22Rv1 (cell line): ENCODE data around the gene TNRC6B.

ENCODE experiments used
- H3K27ac ChIP-seq: fragments of 450-650 bp; 2 replicates; pipeline ENCODE4 v1.5.1; 2017
- ZFX ChIP-seq: fragments of 450-650 bp; IDR thresholded peaks from 2 replicates; pipeline ENCODE4 v1.6.1; 2017; ENCODE audit warnings: antibody characterized with exemption, borderline replicate concordance
- TF ChIP-seq, protein P1 (sequence below): fragments of 450-650 bp; IDR thresholded peaks from 2 replicates; pipeline ENCODE4 v1.5.1; 2017; ENCODE audit warnings: mild to moderate bottlenecking

TNRC6B gene

DNA sequence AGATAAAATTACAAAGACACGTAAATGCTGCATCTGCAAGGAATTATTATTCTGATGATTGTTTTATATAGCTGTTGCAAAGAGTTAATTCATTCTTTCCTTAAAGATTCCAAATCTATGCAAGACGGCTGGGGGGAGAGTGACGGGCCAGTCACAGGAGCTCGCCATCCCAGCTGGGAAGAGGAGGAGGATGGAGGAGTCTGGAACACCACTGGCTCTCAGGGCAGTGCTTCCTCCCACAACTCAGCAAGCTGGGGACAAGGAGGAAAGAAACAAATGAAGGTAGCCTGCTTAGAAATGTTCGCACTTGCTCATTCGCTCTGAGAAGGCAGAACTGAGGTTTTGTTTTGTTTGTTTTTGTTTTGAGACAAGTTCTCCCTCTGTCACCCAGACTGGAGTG, 95.6 kb downstream of the TNRC6B start:
- TF ChIP-seq ZFX = no peak
- TF ChIP-seq, protein P1, sequence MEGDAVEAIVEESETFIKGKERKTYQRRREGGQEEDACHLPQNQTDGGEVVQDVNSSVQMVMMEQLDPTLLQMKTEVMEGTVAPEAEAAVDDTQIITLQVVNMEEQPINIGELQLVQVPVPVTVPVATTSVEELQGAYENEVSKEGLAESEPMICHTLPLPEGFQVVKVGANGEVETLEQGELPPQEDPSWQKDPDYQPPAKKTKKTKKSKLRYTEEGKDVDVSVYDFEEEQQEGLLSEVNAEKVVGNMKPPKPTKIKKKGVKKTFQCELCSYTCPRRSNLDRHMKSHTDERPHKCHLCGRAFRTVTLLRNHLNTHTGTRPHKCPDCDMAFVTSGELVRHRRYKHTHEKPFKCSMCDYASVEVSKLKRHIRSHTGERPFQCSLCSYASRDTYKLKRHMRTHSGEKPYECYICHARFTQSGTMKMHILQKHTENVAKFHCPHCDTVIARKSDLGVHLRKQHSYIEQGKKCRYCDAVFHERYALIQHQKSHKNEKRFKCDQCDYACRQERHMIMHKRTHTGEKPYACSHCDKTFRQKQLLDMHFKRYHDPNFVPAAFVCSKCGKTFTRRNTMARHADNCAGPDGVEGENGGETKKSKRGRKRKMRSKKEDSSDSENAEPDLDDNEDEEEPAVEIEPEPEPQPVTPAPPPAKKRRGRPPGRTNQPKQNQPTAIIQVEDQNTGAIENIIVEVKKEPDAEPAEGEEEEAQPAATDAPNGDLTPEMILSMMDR = no peak
- no peak overlapping the region for H3K27ac ChIP-seq

DNA sequence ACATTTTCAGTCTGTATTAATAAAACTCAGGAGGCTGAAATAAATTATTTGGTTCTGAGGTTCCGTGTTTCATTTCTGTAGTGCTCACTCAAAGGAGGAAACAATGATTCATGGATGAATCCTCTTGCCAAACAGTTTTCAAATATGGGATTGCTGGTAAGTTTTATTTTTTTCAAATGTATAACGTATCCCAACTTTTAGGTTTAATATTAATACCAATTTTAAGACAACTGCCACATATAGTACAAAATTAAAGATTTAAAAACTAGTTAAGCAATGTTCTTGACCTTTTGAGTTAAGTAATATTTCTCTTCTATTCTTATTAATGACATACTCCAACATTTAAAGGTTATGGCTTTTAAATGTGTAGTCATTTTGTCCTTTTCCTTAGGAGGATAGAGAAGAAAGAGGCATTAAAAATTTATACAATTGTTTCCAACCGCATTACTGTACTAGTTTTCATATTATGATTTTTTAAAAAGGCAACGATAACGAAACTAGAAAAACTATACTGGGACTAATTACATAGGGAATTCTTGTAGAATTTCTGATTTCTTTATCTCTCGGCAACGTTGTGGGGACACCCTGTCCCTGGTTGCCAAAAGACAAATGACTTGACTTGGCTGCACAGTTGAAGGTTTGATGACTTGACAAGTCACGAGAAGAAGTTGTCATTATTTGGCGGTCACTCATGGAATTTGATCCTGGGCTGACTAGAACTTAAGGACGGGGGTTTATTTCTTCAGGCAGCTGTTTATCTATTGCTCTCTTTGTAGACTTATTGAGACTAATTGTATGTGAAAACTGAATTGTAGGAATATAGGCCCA, 99.5 kb downstream of the TNRC6B start:
- H3K27ac ChIP-seq = peak overlapping the region; percentile 27; the same call in 1 of the 2 replicates

DNA sequence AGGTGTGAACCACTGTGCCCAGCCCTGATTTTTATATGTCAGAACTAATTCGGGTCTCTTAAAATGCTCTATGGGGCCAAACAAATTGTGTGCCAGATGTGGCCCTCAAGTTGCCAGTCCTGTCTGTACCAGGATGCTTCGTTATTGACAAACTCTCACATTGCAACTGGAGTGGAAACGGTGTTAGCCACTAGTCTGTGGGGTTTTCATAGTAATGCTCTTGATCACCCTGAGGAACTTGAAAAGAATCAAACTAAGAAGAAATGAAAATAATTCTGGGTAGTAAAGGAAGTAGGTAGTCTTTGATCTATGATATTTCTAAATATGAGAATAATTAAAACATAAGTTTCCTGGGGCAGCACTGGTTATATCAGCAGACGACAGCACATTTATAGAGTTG, 101.3 kb downstream of the TNRC6B start:
- H3K27ac ChIP-seq = no peak overlapping the region
- TF ChIP-seq, protein P1 = no peak
- no peak for TF ChIP-seq ZFX

More for the DNA sequence above, 99.5 kb downstream of the TNRC6B start:
- TF ChIP-seq, protein P1 = no peak
- TF ChIP-seq ZFX = no peak

DNA sequence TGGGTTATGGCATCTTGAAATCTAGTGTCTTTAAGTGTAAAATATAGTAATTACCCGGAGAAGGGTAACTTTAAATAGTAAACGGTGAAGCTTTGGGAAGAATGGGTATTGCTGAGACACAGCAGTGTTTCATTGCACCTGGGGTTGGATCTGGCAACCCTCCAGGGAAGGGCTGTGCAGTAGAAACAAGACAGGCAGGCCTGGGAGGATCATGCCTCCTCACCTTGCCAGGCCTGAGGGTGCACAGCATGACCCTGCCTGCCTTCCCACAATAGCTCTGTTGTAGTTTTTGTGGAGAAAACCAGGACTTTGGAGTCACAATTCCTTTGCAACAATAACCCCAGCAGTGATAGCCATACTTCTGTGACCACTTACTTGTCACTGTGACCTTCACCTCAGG, 104.0 kb downstream of the TNRC6B start:
- H3K27ac ChIP-seq = no peak overlapping the region
- TF ChIP-seq, protein P1 = no peak
- no peak for TF ChIP-seq ZFX

DNA sequence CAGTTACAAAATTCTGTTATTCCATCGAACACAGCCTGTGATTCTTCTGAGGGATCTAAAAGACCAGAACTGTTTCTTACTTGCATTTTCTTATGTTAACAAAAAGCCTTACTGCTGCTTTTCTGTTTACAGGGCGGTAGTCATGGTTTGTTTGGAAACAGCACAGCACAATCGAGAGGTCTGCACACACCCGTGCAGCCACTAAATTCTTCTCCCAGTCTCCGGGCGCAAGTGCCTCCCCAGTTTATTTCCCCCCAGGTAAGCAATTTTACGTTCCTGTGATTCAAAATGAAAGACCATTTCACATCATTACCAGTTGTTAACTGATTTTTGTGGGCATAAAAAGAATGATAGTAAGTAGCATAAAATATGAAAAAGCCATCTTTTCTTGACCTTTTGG, 107.8 kb downstream of the TNRC6B start:
- TF ChIP-seq ZFX = no peak
- TF ChIP-seq, protein P1 = no peak
- H3K27ac ChIP-seq = no peak overlapping the region

DNA sequence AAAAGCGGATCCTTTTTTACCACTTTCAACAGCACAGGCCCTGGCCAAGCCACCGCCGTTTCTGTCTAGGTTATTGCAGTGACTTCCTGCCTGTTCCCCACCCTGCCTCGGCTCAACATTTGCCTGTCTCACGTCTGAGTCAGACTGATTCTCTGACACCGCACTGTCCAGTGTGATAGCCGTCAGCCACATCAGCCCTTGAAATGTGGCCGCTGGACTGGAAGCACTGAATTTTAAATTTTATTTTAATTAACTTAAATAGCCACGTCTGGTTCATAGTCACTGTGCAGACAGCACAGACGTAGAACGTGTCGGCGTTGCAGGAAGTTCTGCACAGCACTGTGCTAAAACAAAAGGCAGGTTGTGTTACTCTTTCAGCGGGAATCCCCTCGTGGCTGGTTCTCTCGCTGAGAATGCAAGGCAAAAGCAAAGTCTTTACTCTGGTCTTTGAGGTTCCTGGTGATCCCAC, 112.3 kb downstream of the TNRC6B start:
- TF ChIP-seq ZFX = no peak
- TF ChIP-seq, protein P1 = no peak
- no peak overlapping the region for H3K27ac ChIP-seq

DNA sequence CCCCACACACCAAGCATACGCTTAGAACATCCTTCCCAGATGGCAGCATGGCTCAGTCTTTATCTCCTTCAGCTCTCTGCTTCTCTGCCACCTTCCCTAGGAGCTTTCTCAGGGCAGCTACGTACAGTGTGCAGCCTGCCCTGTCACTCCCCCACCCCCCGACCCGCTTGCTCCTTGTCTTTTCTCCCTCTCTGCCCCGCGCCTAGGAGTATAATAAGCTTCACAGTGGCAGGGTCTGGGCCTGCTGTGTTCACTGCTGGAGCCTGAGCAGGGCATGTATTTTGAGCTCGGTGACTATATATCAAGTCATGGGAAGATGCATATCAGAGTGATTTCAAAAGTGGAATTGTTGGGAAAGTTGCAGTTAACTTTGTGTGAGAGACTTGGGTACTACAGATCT, 112.8 kb downstream of the TNRC6B start:
- TF ChIP-seq, protein P1 = no peak
- TF ChIP-seq ZFX = no peak
- no peak overlapping the region for H3K27ac ChIP-seq
